CD8-positive, alpha-beta memory T cell (primary cell): Measurements from ENCODE around the gene RAB11FIP2. TPM values are rescaled to one million over a fixed set of nuclear protein-coding genes. Genes with fewer than 3 reads are reported as not detected.

Experiments
- CTCF ChIA-PET: fragments of 350-600 bp; sonication (Branson Sonifier 250); formaldehyde crosslinking; loops from one replicate; lab custom pipeline; 2021; ENCODE audit warnings: antibody characterized with exemption; lab: Charles Lee
- POLR2A ChIA-PET: fragments of 350-600 bp; sonication (Branson Sonifier 250); formaldehyde crosslinking; loops from one replicate; lab custom pipeline; 2021; ENCODE audit warnings: antibody characterized with exemption; lab: Charles Lee
- DNase-seq, 5 donors: peaks; one replicate each; pipeline versions ENCODE4 v3.0.0 to v3.0.0-alpha.2; 2020 to 2022; ENCODE audit warnings: mixed read lengths in 1 of 5
- H3K27ac ChIP-seq: one replicate; pipeline ENCODE4 v1.7.0; 2013; ENCODE audit warnings: low read depth, mild to moderate bottlenecking, low read length, moderate library complexity
- H3K27me3 ChIP-seq: 2 replicates; pipeline ENCODE4 v1.7.0; 2013; ENCODE audit warnings: low read length, mild to moderate bottlenecking; ENCODE audit not compliant: insufficient read depth, poor library complexity, severe bottlenecking
- H3K36me3 ChIP-seq: 2 replicates; pipeline ENCODE4 v1.7.0; 2013; ENCODE audit warnings: mild to moderate bottlenecking, low read length, moderate library complexity; ENCODE audit not compliant: insufficient read depth
- H3K4me1 ChIP-seq: 2 replicates; pipeline ENCODE4 v1.7.0; 2013; ENCODE audit warnings: mild to moderate bottlenecking, low read length, moderate library complexity; ENCODE audit not compliant: insufficient read depth
- H3K4me3 ChIP-seq: 2 replicates; pipeline ENCODE4 v1.7.0; 2013; ENCODE audit warnings: mild to moderate bottlenecking, low read length
- H3K9me3 ChIP-seq: 2 replicates; pipeline ENCODE4 v1.7.0; 2013; ENCODE audit warnings: mild to moderate bottlenecking, low read length
- H3K27ac Mint-ChIP-seq, 8 donors: one replicate each; pipeline ENCODE4 v1.8.0; 2020 to 2021; ENCODE audit warnings: mixed read lengths in 8 of 8, mild to moderate bottlenecking in 6 of 8, inconsistent platforms in 3 of 8, moderate library complexity in 3 of 8
- H3K27me3 Mint-ChIP-seq, 2 donors: one replicate each; pipeline ENCODE4 v1.8.0; 2020 to 2021; ENCODE audit warnings: mixed read lengths in 2 of 2, mild to moderate bottlenecking in 1 of 2, moderate library complexity in 1 of 2
- H3K36me3 Mint-ChIP-seq, 3 donors: one replicate each; pipeline ENCODE4 v1.8.0; 2020 to 2021; ENCODE audit warnings: mixed read lengths in 3 of 3, inconsistent platforms in 1 of 3, mild to moderate bottlenecking in 1 of 3
- H3K4me1 Mint-ChIP-seq, 3 donors: one replicate each; pipeline ENCODE4 v1.8.0; 2020 to 2021; ENCODE audit warnings: mixed read lengths in 3 of 3, inconsistent platforms in 1 of 3, mild to moderate bottlenecking in 1 of 3
- H3K4me3 Mint-ChIP-seq, 7 donors: one replicate each; pipeline ENCODE4 v1.8.0; 2020 to 2021; ENCODE audit warnings: mixed read lengths in 7 of 7, mild to moderate bottlenecking in 6 of 7, moderate library complexity in 4 of 7, inconsistent platforms in 2 of 7
- H3K9me3 Mint-ChIP-seq, 5 donors: one replicate each; pipeline ENCODE4 v1.8.0; 2020 to 2022; ENCODE audit warnings: mixed read lengths in 5 of 5, mild to moderate bottlenecking in 3 of 5, moderate library complexity in 2 of 5, inconsistent platforms in 1 of 5
- polyA plus RNA-seq: library from polyadenylated mRNA; unstranded; fragments of 300-500 nt; fragmentation: Illumina TruSeq; gene quantifications from one replicate; pipeline ENCODE4 v1.2.3, GENCODE V29; 2021
- total RNA-seq, 2 experiments: library from RNA; stranded (reverse); gene quantifications; one replicate each; pipeline ENCODE4 v1.2.3, GENCODE V29; 2021

Gene RAB11FIP2
- total and polyA plus RNA-seq, 3 experiments from 2014 or later, result 9.8 to 10.5 (median 10.1) TPM

- ChIA-PET CTCF (no interaction called here), POLR2A (no interaction called here)
- no peaks in the 10 kb centered on the region for H3K27me3 ChIP-seq
- H3K36me3 ChIP-seq, result no peaks in the 10 kb centered on the region
- Mint-ChIP-seq H3K9me3 (peaks cover 0 to 6% (median 0%) of the 10 kb centered on the region in 5 donors), H3K27ac (no peak overlapping the region), H3K36me3 (peaks cover 0 to 5% (median 1%) of the 10 kb centered on the region in 3 donors), H3K4me3 (no peak overlapping the region), H3K27me3 (peaks cover 6 to 34% of the 10 kb centered on the region in 2 donors), H3K4me1 (no peaks in the 10 kb centered on the region)
- H3K4me1 ChIP-seq, result no peaks in the 10 kb centered on the region
- DNase-seq, result no peak
- no peaks in the 10 kb centered on the region for H3K9me3 ChIP-seq
- H3K4me3 ChIP-seq, result no peak overlapping the region
- H3K27ac ChIP-seq, result no peak overlapping the region
Measured at GRCh38 chr10:117970962-117971361, 75.8 kb downstream of the RAB11FIP2 start.

GRCh38 chr10:117969592-117969991 is 77.1 kb downstream of the RAB11FIP2 start:
- H3K36me3 ChIP-seq, result no peaks in the 10 kb centered on the region
- H3K27ac ChIP-seq, result no peak overlapping the region
- no peaks in the 10 kb centered on the region for H3K4me1 ChIP-seq
- DNase-seq, result no peak
- Mint-ChIP-seq H3K4me3 (no peak overlapping the region), H3K9me3 (peaks cover 0 to 6% (median 0%) of the 10 kb centered on the region in 5 donors), H3K36me3 (peaks cover 0 to 5% (median 1%) of the 10 kb centered on the region in 3 donors), H3K27ac (no peak overlapping the region), H3K4me1 (no peaks in the 10 kb centered on the region), H3K27me3 (peaks cover 6 to 29% of the 10 kb centered on the region in 2 donors)
- H3K9me3 ChIP-seq, result no peaks in the 10 kb centered on the region
- CTCF ChIA-PET, result no interaction called here
- H3K27me3 ChIP-seq, result no peaks in the 10 kb centered on the region
- POLR2A ChIA-PET, result no interaction called here
- no peak overlapping the region for H3K4me3 ChIP-seq

GRCh38 chr10:117968354-117969182 is 78.2 kb downstream of the RAB11FIP2 start:
- no peaks in the 10 kb centered on the region for H3K4me1 Mint-ChIP-seq

GRCh38 chr10:117967149-117967650 is 79.5 kb downstream of the RAB11FIP2 start:
- H3K27me3 Mint-ChIP-seq, result peaks cover 6 to 29% of the 10 kb centered on the region in 2 donors
- no peak overlapping the region for H3K4me3 Mint-ChIP-seq
- POLR2A ChIA-PET, result no interaction called here
- H3K27ac Mint-ChIP-seq, result no peak overlapping the region
- DNase-seq, result no peak
- H3K4me1 Mint-ChIP-seq, result no peaks in the 10 kb centered on the region
- no peaks in the 10 kb centered on the region for H3K36me3 ChIP-seq
- CTCF ChIA-PET, result no interaction called here
- peaks cover 0 to 6% (median 0%) of the 10 kb centered on the region in 5 donors for H3K9me3 Mint-ChIP-seq
- H3K9me3 ChIP-seq, result no peaks in the 10 kb centered on the region
- no peaks in the 10 kb centered on the region for H3K4me1 ChIP-seq
- no peak overlapping the region for H3K27ac ChIP-seq
- H3K36me3 Mint-ChIP-seq, result peaks cover 0 to 5% (median 1%) of the 10 kb centered on the region in 3 donors
- no peaks in the 10 kb centered on the region for H3K27me3 ChIP-seq
- no peak overlapping the region for H3K4me3 ChIP-seq

More at GRCh38 chr10:117968354-117969182, 78.2 kb downstream of the RAB11FIP2 start:
- Mint-ChIP-seq H3K4me3 (no peak overlapping the region), H3K27me3 (peaks cover 6 to 29% of the 10 kb centered on the region in 2 donors), H3K9me3 (peaks cover 0 to 6% (median 0%) of the 10 kb centered on the region in 5 donors), H3K36me3 (peaks cover 0 to 5% (median 1%) of the 10 kb centered on the region in 3 donors), H3K27ac (no peak overlapping the region)
- CTCF ChIA-PET, result no interaction called here
- Histone ChIP-seq H3K4me1 (no peaks in the 10 kb centered on the region), H3K36me3 (no peaks in the 10 kb centered on the region), H3K27ac (no peak overlapping the region), H3K27me3 (no peaks in the 10 kb centered on the region), H3K4me3 (no peak overlapping the region), H3K9me3 (no peaks in the 10 kb centered on the region)
- DNase-seq, result no peak
- POLR2A ChIA-PET, result no interaction called here

GRCh38 chr10:117965984-117966383 is 80.8 kb downstream of the RAB11FIP2 start:
- H3K36me3 ChIP-seq, result no peaks in the 10 kb centered on the region
- no peak overlapping the region for H3K27ac Mint-ChIP-seq
- peaks cover 6 to 24% of the 10 kb centered on the region in 2 donors for H3K27me3 Mint-ChIP-seq
- no peak overlapping the region for H3K4me3 Mint-ChIP-seq
- peaks cover 0 to 5% (median 1%) of the 10 kb centered on the region in 3 donors for H3K36me3 Mint-ChIP-seq
- CTCF ChIA-PET, result no interaction called here
- H3K9me3 Mint-ChIP-seq, result peaks cover 0 to 6% (median 0%) of the 10 kb centered on the region in 5 donors
- no peaks in the 10 kb centered on the region for H3K9me3 ChIP-seq
- no peaks in the 10 kb centered on the region for H3K4me1 ChIP-seq
- no peak overlapping the region for H3K4me3 ChIP-seq
- DNase-seq, result no peak
- no peaks in the 10 kb centered on the region for H3K27me3 ChIP-seq
- POLR2A ChIA-PET, result no interaction called here
- H3K27ac ChIP-seq, result no peak overlapping the region
- H3K4me1 Mint-ChIP-seq, result no peaks in the 10 kb centered on the region

GRCh38 chr10:117964536-117964935 is 82.2 kb downstream of the RAB11FIP2 start:
- no peaks in the 10 kb centered on the region for H3K4me1 ChIP-seq
- no peak overlapping the region for H3K4me3 ChIP-seq
- H3K36me3 ChIP-seq, result no peaks in the 10 kb centered on the region
- H3K27me3 Mint-ChIP-seq, result peaks cover 6 to 21% of the 10 kb centered on the region in 2 donors
- H3K9me3 Mint-ChIP-seq, result peaks cover 0 to 4% (median 0%) of the 10 kb centered on the region in 5 donors
- no peak overlapping the region for H3K27ac Mint-ChIP-seq
- H3K9me3 ChIP-seq, result no peaks in the 10 kb centered on the region
- CTCF ChIA-PET, result no interaction called here
- no peak overlapping the region for H3K27ac ChIP-seq
- no peak for DNase-seq
- peaks cover 0 to 4% (median 0%) of the 10 kb centered on the region in 3 donors for H3K36me3 Mint-ChIP-seq
- H3K4me3 Mint-ChIP-seq, result no peak overlapping the region
- H3K4me1 Mint-ChIP-seq, result no peaks in the 10 kb centered on the region
- H3K27me3 ChIP-seq, result no peaks in the 10 kb centered on the region
- POLR2A ChIA-PET, result no interaction called here

- no peaks in the 10 kb centered on the region for H3K27me3 ChIP-seq
- H3K36me3 ChIP-seq, result no peaks in the 10 kb centered on the region
- no peaks in the 10 kb centered on the region for H3K9me3 ChIP-seq
- Mint-ChIP-seq H3K4me1 (no peaks in the 10 kb centered on the region), H3K36me3 (no peaks in the 10 kb centered on the region), H3K27ac (no peak overlapping the region), H3K27me3 (peaks cover 2 to 36% of the 10 kb centered on the region in 2 donors), H3K9me3 (peaks cover 0 to 2% (median 0%) of the 10 kb centered on the region in 5 donors), H3K4me3 (no peak overlapping the region)
- CTCF ChIA-PET, result no interaction called here
- no peak overlapping the region for H3K27ac ChIP-seq
- no peak for DNase-seq
- no peak overlapping the region for H3K4me3 ChIP-seq
- POLR2A ChIA-PET, result no interaction called here
- H3K4me1 ChIP-seq, result no peaks in the 10 kb centered on the region
Measured at GRCh38 chr10:117960345-117960935, 86.3 kb downstream of the RAB11FIP2 start.

GRCh38 chr10:117956972-117957371 is 89.8 kb downstream of the RAB11FIP2 start:
- H3K4me3 Mint-ChIP-seq, result no peak overlapping the region
- H3K27me3 Mint-ChIP-seq, result peaks cover 2 to 40% of the 10 kb centered on the region in 2 donors
- DNase-seq, result no peak
- Histone ChIP-seq H3K4me3 (no peak overlapping the region), H3K36me3 (no peaks in the 10 kb centered on the region), H3K9me3 (no peaks in the 10 kb centered on the region), H3K27ac (no peak overlapping the region), H3K27me3 (no peaks in the 10 kb centered on the region), H3K4me1 (no peaks in the 10 kb centered on the region)
- no peak overlapping the region for H3K27ac Mint-ChIP-seq
- no peaks in the 10 kb centered on the region for H3K4me1 Mint-ChIP-seq
- no peaks in the 10 kb centered on the region for H3K36me3 Mint-ChIP-seq
- H3K9me3 Mint-ChIP-seq, result peaks cover 0 to 2% (median 0%) of the 10 kb centered on the region in 5 donors
- CTCF ChIA-PET, result no interaction called here
- POLR2A ChIA-PET, result no interaction called here
